ENCODE measurements around the gene HDDC2. TPM values are rescaled to one million over a fixed set of nuclear protein-coding genes. Genes with fewer than 3 reads are reported as not detected.

HDDC2 gene
- total and polyA plus RNA-seq, 9 of the 15 experiments (the other 6 are each of a cell fraction or from before 2014, with no cell fraction given) = 194 to 632 (median 294) TPM

DNA sequence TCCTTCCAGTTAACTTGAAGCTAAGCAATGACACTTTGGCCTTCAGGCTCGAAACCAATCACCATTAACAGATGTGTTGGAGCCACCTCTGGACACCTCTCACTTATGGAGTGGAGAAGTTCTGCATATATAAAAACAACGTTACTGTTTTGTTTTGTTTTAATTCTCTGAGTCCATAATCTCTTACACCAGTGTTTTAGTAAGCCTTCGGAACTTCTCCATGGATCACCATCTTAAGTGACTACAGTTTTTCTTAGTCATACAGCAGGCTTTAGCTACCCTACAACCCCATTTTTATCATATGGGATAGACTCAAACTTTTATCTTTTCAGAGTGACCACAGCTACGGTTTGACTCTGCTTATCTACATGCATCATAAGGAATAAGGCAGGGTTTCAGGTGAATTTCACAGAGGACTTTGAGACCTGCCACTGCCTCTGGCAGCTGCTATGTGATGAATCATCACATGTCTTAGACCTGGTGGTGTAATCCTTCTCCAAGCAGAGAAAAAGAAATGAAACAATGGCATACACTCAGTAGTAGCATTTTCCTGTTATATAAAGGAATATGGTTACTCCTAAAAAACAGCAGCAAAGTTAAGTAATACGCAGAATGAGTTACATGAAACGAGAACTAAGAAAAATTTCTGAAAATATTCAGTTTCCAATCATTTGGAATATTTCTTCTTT lies 5.5 kb upstream of the HDDC2 start (continued):
- TF ChIP-seq, protein P1, sequence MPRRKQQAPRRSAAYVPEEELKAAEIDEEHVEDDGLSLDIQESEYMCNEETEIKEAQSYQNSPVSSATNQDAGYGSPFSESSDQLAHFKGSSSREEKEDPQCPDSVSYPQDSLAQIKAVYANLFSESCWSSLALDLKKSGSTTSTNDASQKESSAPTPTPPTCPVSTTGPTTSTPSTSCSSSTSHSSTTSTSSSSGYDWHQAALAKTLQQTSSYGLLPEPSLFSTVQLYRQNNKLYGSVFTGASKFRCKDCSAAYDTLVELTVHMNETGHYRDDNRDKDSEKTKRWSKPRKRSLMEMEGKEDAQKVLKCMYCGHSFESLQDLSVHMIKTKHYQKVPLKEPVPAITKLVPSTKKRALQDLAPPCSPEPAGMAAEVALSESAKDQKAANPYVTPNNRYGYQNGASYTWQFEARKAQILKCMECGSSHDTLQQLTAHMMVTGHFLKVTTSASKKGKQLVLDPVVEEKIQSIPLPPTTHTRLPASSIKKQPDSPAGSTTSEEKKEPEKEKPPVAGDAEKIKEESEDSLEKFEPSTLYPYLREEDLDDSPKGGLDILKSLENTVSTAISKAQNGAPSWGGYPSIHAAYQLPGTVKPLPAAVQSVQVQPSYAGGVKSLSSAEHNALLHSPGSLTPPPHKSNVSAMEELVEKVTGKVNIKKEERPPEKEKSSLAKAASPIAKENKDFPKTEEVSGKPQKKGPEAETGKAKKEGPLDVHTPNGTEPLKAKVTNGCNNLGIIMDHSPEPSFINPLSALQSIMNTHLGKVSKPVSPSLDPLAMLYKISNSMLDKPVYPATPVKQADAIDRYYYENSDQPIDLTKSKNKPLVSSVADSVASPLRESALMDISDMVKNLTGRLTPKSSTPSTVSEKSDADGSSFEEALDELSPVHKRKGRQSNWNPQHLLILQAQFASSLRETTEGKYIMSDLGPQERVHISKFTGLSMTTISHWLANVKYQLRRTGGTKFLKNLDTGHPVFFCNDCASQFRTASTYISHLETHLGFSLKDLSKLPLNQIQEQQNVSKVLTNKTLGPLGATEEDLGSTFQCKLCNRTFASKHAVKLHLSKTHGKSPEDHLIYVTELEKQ (CRISPR knock-in tag; IDR thresholded peaks at IDR 0.05) = no peak
- TF ChIP-seq TBL1XR1 (IDR thresholded peaks at IDR 0.05; ENCODE audit: low read length in 2 of 2) (peak in 1 of 2 experiments; percentile 81; a peak in 1 of 4 replicates), ZNF24 (IDR thresholded peaks at IDR 0.05) (0 out of 2 replicates have a peak, but pooled peaks have one; percentile 64), EP300 (IDR thresholded peaks at IDR 0.05; ENCODE audit: low read length) (peak; percentile 98), SMARCA4 (IDR thresholded peaks at IDR 0.05) (peak; percentile 97), MBD2 (IDR thresholded peaks at IDR 0.05; ENCODE audit: borderline replicate concordance, low read depth) (peak; percentile 46; the same call in 1 of the 2 replicates), RNF2 (IDR thresholded peaks at IDR 0.05) (peak; percentile 54; the same call in 1 of the 2 replicates), SMC3 (conservative IDR thresholded peaks at IDR 0.05; ENCODE audit: insufficient read depth, low read depth, low read length) (no peak), RCOR1 (IDR thresholded peaks at IDR 0.05; ENCODE audit: borderline replicate concordance in 1 of 2, low read depth in 2 of 2, low read length in 2 of 2) (peak; percentile 44 to 96; a peak in 3 of 4 replicates), GATAD2B (IDR thresholded peaks at IDR 0.05; ENCODE audit: borderline replicate concordance) (peak; percentile 73; the same call in 1 of the 2 replicates), CREB1 (IDR thresholded peaks at IDR 0.05) (peak; percentile 48; the same call in 1 of the 2 replicates), CREB1 (CRISPR knock-in tag; IDR thresholded peaks at IDR 0.05) (no peak), POLR2H (tag; IDR thresholded peaks at IDR 0.05; ENCODE audit: low read depth) (peak; percentile 34; the same call in 1 of the 2 replicates), GTF2A2 (tag; IDR thresholded peaks at IDR 0.05) (no peak), TAF9B (IDR thresholded peaks at IDR 0.05; ENCODE audit: partially characterized antibody) (peak; percentile 61), L3MBTL2 (IDR thresholded peaks at IDR 0.05) (peak; percentile 55), SMARCA5 (IDR thresholded peaks at IDR 0.05) (0 out of 2 replicates have a peak, but pooled peaks have one; percentile 5), RBFOX2 (IDR thresholded peaks at IDR 0.05; ENCODE audit: low read depth, low read length) (0 out of 2 replicates have a peak, but pooled peaks have one; percentile 26), SMARCE1 (IDR thresholded peaks at IDR 0.05) (peak; percentile 95), NCOA1 (IDR thresholded peaks at IDR 0.05; ENCODE audit: low read depth) (peak; percentile 80), MTA3 (IDR thresholded peaks at IDR 0.05; ENCODE audit: borderline replicate concordance) (peak; percentile 58), CCNT2 (IDR thresholded peaks at IDR 0.05; ENCODE audit: borderline replicate concordance, extremely low read depth, insufficient read length, low read depth, low read length) (peak; percentile 10), PYGO2 (tag; IDR thresholded peaks at IDR 0.05) (no peak)
- TF ChIP-seq, protein P2, sequence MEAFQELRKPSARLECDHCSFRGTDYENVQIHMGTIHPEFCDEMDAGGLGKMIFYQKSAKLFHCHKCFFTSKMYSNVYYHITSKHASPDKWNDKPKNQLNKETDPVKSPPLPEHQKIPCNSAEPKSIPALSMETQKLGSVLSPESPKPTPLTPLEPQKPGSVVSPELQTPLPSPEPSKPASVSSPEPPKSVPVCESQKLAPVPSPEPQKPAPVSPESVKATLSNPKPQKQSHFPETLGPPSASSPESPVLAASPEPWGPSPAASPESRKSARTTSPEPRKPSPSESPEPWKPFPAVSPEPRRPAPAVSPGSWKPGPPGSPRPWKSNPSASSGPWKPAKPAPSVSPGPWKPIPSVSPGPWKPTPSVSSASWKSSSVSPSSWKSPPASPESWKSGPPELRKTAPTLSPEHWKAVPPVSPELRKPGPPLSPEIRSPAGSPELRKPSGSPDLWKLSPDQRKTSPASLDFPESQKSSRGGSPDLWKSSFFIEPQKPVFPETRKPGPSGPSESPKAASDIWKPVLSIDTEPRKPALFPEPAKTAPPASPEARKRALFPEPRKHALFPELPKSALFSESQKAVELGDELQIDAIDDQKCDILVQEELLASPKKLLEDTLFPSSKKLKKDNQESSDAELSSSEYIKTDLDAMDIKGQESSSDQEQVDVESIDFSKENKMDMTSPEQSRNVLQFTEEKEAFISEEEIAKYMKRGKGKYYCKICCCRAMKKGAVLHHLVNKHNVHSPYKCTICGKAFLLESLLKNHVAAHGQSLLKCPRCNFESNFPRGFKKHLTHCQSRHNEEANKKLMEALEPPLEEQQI (IDR thresholded peaks at IDR 0.05) = peak; percentile 79
